MG63 (cell line): ENCODE results near the gene RPS18. TPM values are rescaled to one million over a fixed set of nuclear protein-coding genes. Genes with fewer than 3 reads are reported as not detected.
"Not testable (repeated sequence)": the region's sequence is repeated elsewhere in the genome, so short reads cannot be mapped to it uniquely, and the experiment has no call there.

Source experiments
- DNase-seq: peaks from one replicate; pipeline ENCODE4 v3.0.0-alpha.2; 2020
- H3K27me3 ChIP-seq: fragments of 250-450 bp; sonication (Bioruptor Pico); 2 replicates; pipeline ENCODE4 v1.5.1; 2020; ENCODE audit warnings: mild to moderate bottlenecking, moderate library complexity
- H3K36me3 ChIP-seq: fragments of 250-450 bp; sonication (Bioruptor Pico); 2 replicates; pipeline ENCODE4 v1.5.1; 2020; ENCODE audit warnings: mild to moderate bottlenecking, moderate library complexity
- H3K4me3 ChIP-seq: fragments of 250-450 bp; sonication (Bioruptor Pico); 2 replicates; pipeline ENCODE4 v1.5.1; 2020; ENCODE audit warnings: mild to moderate bottlenecking, moderate library complexity
- H3K9me3 ChIP-seq: fragments of 250-450 bp; sonication (Bioruptor Pico); 2 replicates; pipeline ENCODE4 v1.5.1; 2020; ENCODE audit warnings: mild to moderate bottlenecking, moderate library complexity
- total RNA-seq: library from RNA; depleted of rRNA; stranded (reverse); fragments of >200 nt; shearing (Covaris generic); gene quantifications from 2 replicates; pipeline ENCODE4 v1.2.3, GENCODE V29; 2014; ENCODE audit warnings: low replicate concordance; rRNA removed

RPS18 gene
- 11,886 and 16,367 TPM in 2 replicates for total RNA-seq

DNA sequence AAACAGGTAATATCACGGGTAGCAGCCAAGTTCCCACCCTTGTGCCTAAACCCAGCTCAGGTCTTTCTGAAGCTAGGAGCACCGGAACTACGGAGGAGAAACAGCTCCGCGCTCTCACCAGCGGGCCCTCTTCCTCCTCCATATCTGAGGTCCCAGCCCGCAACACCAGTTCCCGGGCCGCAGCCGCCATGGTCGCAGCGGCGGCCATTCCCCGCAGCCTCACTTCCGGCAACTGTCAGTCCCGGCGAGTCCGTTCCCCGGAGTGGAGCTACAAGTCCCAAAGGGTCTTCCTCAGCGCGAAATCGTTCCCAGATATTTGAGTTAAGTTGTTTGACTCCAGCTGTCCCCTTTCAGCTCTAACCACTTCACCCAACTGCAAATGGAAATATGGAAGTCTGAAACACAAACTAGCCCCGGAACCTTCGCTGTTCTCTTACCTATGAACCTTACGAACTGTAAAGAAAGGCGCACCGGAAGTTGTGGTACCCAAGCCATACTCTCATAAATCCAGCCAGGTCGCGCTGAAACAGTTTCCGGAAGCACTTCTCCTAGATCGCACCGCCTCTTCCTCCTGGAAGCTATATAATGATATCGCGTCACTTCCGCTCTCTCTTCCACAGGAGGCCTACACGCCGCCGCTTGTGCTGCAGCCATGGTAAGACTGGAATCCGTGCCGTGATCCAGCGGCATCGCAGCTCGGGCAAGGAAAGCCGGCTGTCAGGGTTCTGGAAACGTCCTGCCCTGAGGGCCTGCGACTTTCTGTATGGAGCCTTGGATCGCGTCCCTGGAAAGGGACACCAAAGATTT, at the start of gene RPS18, which contains the start of gene VPS52:
Gene RPS18 (plus strand): TSS at position 608 of the 807 bp plus-strand sequence. CDS start 45 bp downstream, at position 653.
Gene VPS52 (minus strand): TSS at position 409 of the 807 bp plus-strand sequence. CDS start 201 bp downstream, at position 208.
- H3K4me3 ChIP-seq: peak within 1 kb of the TSS; percentile 97
- no peaks in the 10 kb centered on the region for H3K9me3 ChIP-seq
- no peaks in the 10 kb centered on the region for H3K27me3 ChIP-seq
- peak; percentile 99 for DNase-seq
- peaks cover 92% of the 10 kb centered on the region for H3K36me3 ChIP-seq

GRCh38 chr6:33226503-33227120, 45.3 kb upstream of the RPS18 start:
- H3K4me3 ChIP-seq, H3K9me3 ChIP-seq, DNase-seq, H3K36me3 ChIP-seq: not testable (repeated sequence)
- peaks cover 36% of the 10 kb centered on the region for H3K27me3 ChIP-seq

- no peak overlapping the region for H3K4me3 ChIP-seq
- no peaks in the 10 kb centered on the region for H3K9me3 ChIP-seq
- DNase-seq: no peak
- no peaks in the 10 kb centered on the region for H3K36me3 ChIP-seq
- peaks cover 18% of the 10 kb centered on the region for H3K27me3 ChIP-seq
Measured at GRCh38 chr6:33235221-33235634, 36.6 kb upstream of the RPS18 start.

DNA sequence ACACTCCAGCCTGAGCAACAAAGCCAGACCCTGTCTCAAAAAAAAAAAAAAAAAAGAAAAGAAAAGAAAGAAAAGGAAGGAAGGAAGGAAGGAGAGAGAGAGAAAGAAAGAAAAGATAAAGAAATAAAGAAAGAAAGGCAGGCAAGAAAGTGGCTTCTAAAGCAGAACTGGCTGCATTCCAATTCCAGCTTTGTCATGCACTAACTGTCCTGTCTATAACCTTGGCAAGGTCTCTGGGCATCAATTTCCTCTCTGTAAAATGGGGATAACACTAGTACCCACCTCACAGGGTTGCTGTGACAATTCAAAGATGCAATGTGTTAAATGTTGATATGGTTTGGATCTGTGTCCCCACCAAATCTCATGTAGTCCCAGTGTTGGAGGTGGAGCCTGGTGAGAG, 35.5 kb upstream of the RPS18 start:
- Histone ChIP-seq H3K4me3 (no peak overlapping the region), H3K36me3 (no peaks in the 10 kb centered on the region), H3K27me3 (peaks cover 18% of the 10 kb centered on the region), H3K9me3 (no peaks in the 10 kb centered on the region)
- no peak for DNase-seq

GRCh38 chr6:33236852-33237251, 35.0 kb upstream of the RPS18 start:
- Histone ChIP-seq H3K27me3 (peaks cover 18% of the 10 kb centered on the region), H3K36me3 (no peaks in the 10 kb centered on the region), H3K4me3 (no peak overlapping the region), H3K9me3 (no peaks in the 10 kb centered on the region)
- no peak for DNase-seq

DNA sequence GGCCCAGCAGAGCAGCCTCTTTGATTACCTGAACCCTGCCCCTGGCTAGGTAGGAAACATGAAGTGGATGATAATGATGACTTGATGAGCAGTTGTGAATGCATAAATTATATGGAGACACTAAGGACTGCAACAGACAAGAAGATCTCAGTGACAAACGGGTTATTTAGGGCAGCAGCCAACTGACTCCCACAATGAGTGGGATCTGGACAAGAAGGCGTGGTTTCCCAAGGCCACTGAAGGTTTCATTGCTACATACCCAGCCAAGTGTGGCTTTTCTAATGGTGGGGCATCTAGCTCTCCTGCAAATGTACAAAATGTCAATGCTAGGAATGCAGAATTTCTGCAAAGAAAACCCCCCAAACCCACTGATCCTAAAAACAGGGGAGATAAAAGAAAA, 34.1 kb upstream of the RPS18 start:
- no peak for DNase-seq
- Histone ChIP-seq H3K27me3 (peaks cover 21% of the 10 kb centered on the region), H3K4me3 (no peak overlapping the region), H3K9me3 (no peaks in the 10 kb centered on the region), H3K36me3 (no peaks in the 10 kb centered on the region)

DNA sequence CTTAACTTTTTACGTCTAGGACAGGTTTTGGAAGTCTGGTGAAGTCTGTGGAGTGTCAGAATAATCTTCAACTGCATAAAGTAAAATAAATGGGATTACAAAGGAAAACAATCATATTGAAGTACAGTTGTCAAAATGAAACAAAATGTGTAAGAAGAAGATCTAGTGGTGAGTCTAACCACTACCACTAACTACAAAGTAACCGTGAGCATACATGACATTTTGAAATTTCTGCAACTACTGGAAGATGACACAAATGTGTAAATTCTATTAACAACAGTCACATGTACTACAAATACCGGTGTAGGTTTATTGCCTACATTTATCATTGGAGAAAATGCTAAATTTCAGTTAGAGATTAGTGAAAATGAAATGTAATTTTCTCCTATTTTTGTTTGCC, 29.9 kb upstream of the RPS18 start:
- Histone ChIP-seq H3K4me3 (no peak overlapping the region), H3K9me3 (no peaks in the 10 kb centered on the region), H3K36me3 (no peaks in the 10 kb centered on the region), H3K27me3 (peaks cover 15% of the 10 kb centered on the region)
- DNase-seq: no peak

- H3K27me3 ChIP-seq: peaks cover 13% of the 10 kb centered on the region
- H3K36me3 ChIP-seq: no peaks in the 10 kb centered on the region
- H3K9me3 ChIP-seq: no peaks in the 10 kb centered on the region
Measured at GRCh38 chr6:33243476-33243875, 28.4 kb upstream of the RPS18 start.

DNA sequence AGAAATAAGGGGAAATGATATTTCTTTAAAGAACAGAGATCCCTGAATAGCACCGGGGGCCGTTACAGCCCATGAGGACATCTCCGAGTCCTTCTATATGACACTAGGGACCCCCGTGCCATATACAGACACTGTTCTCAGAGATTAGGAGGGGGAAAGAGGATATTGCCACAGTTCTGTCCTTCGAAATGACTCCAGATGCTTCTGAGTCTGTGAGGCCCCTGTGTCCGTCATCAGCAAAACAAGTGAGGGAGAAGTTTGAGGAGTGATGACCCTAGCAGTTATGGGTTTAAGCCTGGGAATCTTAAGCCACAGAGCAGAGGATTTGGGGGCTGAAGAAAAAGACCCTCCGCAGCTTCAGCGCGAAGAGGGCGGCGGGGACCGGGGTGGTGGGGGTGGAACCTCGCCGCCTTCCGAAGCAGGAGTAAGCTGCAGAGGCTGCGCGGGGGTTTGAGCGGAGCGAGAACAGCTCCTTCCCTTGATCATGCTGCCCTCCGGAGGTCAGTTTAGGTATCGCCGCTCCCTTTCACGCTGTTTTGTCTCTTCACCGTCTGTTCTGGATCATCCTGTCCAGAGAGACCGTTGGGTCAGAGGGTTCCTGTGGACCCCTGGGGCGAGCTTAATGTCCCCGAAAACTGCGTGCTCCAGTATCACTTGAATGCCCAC, 23.8 kb upstream of the RPS18 start:
- no peaks in the 10 kb centered on the region for H3K27me3 ChIP-seq
- peak; percentile 96 for DNase-seq
- H3K36me3 ChIP-seq: peaks cover 27% of the 10 kb centered on the region
- H3K9me3 ChIP-seq: no peaks in the 10 kb centered on the region
- H3K4me3 ChIP-seq: peak overlapping the region; percentile 67

More at GRCh38 chr6:33243476-33243875, 28.4 kb upstream of the RPS18 start:
- H3K4me3 ChIP-seq: no peak overlapping the region
- DNase-seq: no peak

DNA sequence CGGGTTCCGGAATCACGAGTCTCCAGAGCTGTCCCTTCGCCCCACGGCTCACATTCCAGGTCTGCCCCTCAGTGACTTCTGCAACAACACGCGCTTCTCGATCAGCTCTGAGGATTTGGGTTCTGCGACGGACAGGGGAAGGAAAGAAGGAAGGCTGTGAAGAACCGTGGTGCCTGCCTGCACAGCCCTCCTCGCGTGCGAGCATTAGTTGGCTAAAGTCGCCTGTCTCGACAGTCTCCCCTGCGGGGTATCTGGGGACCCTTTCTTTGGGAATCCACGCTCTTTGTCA, 23.3 kb upstream of the RPS18 start:
- no peaks in the 10 kb centered on the region for H3K27me3 ChIP-seq
- peaks cover 27% of the 10 kb centered on the region for H3K36me3 ChIP-seq
- H3K9me3 ChIP-seq: no peaks in the 10 kb centered on the region
- peak overlapping the region; percentile 67 for H3K4me3 ChIP-seq
- peak; percentile 76 for DNase-seq

DNA sequence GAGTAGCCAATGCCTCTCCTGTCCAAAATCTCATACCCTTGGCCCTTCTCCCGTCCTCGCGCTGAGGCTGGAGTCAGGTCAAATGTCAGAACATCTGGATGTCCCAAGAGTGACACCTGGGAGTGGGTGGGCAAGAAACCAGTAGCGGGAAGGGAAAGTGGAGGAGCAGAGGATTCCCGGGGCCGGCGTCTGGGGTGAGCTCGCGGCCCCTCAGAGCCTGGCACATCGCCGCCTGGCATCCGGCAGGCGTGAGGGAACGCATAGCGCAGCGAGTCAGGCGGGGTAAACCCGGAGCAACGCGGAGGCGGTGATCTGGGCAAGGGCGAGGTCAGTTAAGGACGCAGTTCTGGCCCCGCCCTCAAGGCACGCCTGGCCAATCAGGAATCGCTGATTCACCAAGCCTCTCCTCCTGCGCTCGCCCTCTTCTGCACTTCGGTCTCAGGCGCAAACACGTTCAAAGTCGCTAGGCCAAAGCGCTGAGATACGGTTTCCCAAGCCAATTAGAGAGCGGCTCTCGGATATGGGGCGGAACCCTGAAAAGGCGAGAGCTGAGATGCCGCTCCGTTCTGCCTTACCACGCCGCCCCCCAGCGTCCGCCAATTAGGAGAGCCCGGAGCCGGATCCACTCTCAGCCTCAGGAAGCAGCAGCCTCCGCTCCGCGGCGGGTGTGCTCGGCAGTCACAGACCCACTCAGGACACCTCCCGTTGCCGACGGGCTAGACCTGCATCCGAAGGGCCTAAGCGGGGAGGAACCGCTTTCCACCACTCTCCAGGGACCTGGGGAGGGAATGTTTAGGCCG, 22.7 kb upstream of the RPS18 start:
- peak; percentile 100 for DNase-seq
- Histone ChIP-seq H3K9me3 (no peaks in the 10 kb centered on the region), H3K36me3 (peaks cover 27% of the 10 kb centered on the region), H3K27me3 (no peaks in the 10 kb centered on the region), H3K4me3 (peak overlapping the region; percentile 67)

- Histone ChIP-seq H3K9me3 (no peaks in the 10 kb centered on the region), H3K4me3 (peak overlapping the region; percentile 67), H3K36me3 (peaks cover 32% of the 10 kb centered on the region), H3K27me3 (no peaks in the 10 kb centered on the region)
- peak; percentile 93 for DNase-seq
Measured at GRCh38 chr6:33249732-33250630, 21.9 kb upstream of the RPS18 start.

DNA sequence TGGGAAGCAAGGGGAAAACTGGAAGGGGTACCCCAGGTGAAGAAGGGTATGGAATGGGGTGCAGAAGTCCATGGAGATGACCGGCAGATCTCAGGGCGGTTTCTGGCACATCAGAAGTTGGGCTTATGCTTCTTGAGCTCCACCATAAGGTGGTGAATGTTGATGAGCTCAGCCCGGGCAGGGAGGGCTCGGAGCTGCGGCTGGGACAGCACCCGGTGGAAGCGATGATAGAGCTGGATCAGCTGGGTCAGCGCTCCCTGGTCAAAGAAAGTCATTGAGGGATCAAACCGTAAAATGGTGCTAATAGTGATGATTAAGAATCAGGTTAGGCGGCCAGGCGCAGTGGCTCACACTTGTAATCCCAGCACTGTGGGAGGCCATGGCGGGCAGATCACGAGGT, 21.1 kb upstream of the RPS18 start:
- peaks cover 34% of the 10 kb centered on the region for H3K36me3 ChIP-seq
- H3K27me3 ChIP-seq: no peaks in the 10 kb centered on the region
- no peak for DNase-seq
- no peak overlapping the region for H3K4me3 ChIP-seq
- no peaks in the 10 kb centered on the region for H3K9me3 ChIP-seq

DNA sequence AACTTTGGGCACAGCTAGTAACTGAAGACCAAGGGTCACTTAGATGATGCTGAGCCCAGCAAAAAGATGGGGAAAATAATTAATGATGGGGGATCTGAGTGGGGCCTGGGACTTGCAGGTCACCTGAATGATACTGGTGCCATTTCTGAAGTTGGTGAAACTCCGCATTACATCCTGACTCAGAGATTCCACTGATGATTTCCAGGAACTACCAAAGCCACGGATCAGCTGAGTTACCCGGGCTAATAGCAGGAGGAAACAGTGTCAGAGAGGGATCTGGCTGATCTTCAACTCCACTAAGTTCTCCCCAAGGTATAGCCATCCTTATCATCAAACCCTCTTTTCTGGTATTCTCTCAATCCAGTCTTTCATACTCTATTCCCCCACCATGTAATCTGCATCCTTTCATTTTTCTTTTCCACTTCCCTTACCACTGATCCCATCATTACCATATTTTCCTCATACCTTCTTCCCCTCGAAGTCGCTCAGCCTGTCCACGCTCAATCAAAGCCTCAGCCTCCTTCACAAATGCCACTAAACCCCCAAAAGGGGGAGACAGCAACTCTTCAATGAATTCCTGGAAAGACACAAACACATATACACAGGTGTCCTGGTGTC, 20.4 kb upstream of the RPS18 start:
- Histone ChIP-seq H3K9me3 (no peaks in the 10 kb centered on the region), H3K36me3 (peaks cover 37% of the 10 kb centered on the region), H3K4me3 (no peak overlapping the region), H3K27me3 (no peaks in the 10 kb centered on the region)
- DNase-seq: no peak

DNA sequence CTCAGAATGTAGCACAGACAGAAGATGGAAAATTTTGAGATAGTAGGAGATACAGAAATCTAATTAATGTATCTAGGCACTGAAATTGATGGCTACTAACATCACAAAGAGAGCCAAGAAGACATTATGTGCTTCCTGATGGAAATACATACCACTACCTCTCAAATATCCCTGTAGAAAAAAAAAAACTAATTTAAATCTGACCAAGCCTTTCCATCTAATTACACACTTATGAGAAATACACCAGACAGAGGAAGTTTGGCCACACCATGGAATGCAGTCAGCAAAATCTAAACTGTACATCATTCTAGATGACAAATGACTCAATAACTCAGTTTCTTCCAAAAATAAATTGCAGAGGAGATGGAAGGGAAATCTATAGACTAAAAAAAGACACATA, 19.1 kb upstream of the RPS18 start:
- Histone ChIP-seq H3K4me3 (no peak overlapping the region), H3K9me3 (no peaks in the 10 kb centered on the region), H3K27me3 (no peaks in the 10 kb centered on the region), H3K36me3 (peaks cover 47% of the 10 kb centered on the region)
- DNase-seq: no peak
